GM18867 (cell line): ENCODE measurements around the gene ZNF331.
"Not testable (repeated sequence)": the region's sequence is repeated elsewhere in the genome, so short reads cannot be mapped to it uniquely, and the experiment has no call there.

Source experiments
- ATAC-seq: cut with Tn5 transposase; IDR thresholded peaks from one replicate; pipeline ENCODE4 v1.9.1; 2021; ENCODE audit warnings: mild to moderate bottlenecking, moderate library complexity; ENCODE audit not compliant: unreplicated experiment

ZNF331 gene

GRCh38 chr19:53537521-53538377 is at the start of gene ZNF331:
ZNF331 (plus strand) TSS chr19:53538145; CDS start chr19:53569377, 31,232 bp downstream.
- ATAC-seq, result peak; percentile 66

- ATAC-seq, result no peak
Measured at GRCh38 chr19:53492153-53492552, 45.8 kb upstream of the ZNF331 start.

GRCh38 chr19:53497311-53498023 is 40.5 kb upstream of the ZNF331 start:
- not testable (repeated sequence) for ATAC-seq

DNA sequence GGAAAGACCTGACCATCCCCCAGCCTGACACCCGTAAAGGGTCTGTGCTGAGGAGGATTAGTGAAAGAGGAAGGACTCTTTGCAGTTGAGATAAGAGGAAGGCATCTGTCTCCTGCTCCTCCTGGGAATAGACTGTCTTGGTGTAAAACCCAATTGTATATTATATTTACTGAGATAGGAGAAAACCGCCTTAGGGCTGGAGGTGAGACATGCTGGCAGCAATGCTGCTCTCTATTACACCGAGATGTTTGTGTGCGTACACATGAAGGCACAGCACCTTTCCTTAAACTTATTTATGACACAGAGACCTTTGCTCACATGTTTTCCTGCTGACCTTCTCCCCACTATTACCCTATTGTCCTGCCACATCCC is 39.9 kb upstream of the ZNF331 start:
- ATAC-seq, result not testable (repeated sequence)

DNA sequence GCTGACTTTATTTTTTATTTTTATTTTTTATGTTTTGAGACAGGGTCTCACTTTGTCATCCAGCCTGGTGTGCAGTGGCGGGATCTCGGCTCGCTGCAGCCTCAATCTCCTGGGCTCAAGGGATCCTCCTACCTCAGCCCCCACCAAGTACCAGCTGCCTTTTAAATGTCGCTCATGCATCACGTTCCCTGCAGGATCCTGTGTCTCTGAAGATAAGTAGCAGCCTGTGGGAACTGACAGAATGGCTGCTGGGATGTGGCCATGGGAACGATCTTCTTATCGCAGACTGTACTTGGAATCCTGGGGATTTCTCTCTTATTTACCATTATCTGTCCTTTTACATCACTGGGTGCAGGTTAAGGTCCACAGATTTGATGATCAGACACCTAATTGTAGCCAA is 34.8 kb upstream of the ZNF331 start:
- ATAC-seq, result not testable (repeated sequence)

DNA sequence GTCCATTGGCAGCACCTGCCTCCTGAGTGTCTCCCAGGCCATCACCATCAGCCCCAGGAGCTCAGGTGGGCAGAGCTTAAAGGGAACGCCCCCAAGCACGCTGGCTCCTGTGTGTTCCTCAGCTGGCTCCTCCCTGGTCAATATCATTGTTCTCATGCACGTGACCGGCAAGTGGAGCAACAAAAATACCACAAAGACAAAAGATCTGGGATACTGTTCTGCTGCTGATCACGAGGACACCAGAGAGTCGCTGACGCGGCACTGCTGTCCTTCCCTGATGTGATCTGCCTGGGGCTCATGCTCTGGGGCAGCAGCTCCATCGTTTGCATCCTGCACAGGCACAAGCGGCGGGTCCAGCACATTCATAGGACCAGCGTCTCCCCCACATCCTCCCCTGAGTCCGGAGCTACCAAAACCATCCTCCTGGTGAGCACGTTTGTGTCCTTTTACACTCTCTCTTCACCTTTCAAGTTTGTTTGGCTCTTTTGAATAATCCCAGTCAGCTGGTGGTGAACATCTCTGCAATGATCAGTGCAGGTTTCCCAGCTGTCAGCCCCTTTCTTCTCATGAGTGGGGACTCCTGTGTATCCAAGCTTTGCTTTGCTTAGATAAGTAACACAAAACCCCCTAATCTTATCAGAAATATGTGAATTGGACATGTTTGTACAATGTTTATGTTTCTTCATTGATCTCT is 34.1 kb upstream of the ZNF331 start:
- not testable (repeated sequence) for ATAC-seq

- ATAC-seq, result not testable (repeated sequence)
Measured at GRCh38 chr19:53504365-53504703, 33.6 kb upstream of the ZNF331 start.

- ATAC-seq, result no peak
Measured at GRCh38 chr19:53504885-53505284, 33.1 kb upstream of the ZNF331 start.

- ATAC-seq, result no peak
Measured at GRCh38 chr19:53506728-53507127, 31.2 kb upstream of the ZNF331 start.

DNA sequence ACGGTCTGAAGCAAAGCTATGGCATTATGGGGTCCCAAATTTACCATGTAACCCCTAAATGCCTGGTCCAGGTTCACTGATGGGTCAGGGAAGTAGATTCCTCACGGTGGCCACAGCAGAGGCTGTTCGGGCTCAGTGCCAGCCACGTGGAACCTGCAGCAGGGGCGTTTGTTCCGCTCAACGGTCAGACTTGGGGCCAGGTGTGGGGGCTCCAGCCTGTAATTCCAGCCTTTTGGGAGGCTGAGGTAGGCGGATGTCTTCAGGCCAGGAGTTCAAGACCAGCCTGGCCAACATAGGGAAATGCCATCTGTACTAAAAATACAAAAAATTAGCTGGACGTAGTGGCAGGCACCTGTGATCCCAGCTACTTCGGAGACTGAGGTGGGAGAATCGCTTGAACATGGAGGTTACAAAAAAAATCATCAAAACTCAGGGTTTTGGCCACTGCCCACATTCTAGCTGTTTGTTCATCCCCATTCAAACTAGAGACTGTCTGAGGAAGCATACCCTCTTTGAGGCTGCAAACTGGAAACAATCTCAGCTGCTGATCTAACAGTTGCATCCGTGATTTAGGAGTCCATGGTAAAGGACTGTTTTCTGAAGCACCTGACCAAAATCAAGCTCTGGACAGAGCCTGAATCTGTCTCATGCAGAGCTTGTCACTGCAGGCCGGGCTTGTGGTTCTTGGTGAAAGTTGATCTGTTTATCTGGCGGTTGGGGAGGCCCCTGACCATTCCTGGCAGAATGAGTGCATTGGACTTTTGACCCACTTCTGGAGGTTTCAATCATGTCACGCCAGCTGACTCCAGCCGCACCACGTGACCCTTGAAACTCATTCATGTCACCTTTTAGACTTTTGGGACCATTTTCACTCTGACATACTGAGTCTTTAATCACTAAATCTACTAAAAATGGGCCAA is 30.2 kb upstream of the ZNF331 start:
- no peak for ATAC-seq

- no peak for ATAC-seq
Measured at GRCh38 chr19:53509443-53509842, 28.5 kb upstream of the ZNF331 start.

- no peak for ATAC-seq
Measured at GRCh38 chr19:53509845-53510244, 28.1 kb upstream of the ZNF331 start.

DNA sequence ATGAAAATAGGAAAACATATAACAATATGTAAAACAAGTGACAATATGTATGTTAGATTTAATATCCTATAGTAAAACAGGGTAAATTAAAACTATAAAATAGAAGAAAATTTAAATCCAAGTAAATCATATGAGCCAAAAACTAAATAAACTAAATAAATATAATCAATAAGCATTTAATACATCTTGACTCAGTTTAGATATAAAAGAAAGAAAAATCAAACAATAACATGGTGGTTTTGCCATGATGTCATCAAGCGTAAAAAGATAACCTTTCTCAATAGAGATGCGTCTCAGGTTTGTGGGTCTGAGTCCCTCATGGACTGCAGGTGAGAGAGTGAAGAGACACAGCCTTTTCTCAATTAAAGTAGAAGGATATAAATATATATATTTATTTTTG is 26.6 kb upstream of the ZNF331 start:
- no peak for ATAC-seq

DNA sequence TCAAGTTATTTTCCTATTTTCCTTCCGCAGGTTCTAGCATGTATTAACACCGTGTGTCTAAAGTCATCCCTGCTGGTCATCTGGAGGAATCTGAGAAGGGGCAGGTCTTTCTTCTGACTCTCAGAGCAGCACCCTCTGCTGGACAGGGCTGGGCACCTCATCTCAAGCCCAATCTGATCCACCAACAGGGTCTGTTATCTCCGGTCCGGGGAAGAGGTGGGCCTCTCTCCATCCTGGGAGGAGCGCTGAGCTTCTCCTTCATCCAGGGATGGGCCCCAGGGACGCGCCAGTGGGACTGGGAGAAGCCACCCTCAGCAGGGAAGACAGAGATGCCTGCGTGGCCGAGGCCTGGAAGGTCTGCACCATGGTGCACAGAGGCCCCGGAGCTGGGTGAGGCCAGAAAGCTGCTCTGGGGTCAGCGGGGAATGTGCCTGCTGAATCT is 26.0 kb upstream of the ZNF331 start:
- no peak for ATAC-seq

DNA sequence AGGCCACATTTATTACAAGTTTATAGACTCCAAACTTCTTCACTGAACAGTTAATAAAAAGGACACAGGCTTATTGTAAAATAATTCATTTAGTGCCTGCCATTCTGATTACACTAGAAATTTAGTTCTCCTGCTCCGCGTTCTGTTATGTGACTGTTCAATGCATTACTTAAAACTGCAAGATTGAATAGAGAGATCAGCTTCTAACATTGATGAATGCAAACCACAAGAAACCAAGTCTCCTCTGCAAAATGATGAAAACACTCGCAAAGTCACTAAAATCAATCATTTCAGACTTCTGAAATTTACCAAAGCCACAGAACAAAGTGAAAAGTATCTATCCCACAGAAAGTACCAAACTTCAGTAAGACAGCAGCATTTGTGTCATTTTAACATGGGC is 22.9 kb upstream of the ZNF331 start:
- ATAC-seq, result not testable (repeated sequence)

DNA sequence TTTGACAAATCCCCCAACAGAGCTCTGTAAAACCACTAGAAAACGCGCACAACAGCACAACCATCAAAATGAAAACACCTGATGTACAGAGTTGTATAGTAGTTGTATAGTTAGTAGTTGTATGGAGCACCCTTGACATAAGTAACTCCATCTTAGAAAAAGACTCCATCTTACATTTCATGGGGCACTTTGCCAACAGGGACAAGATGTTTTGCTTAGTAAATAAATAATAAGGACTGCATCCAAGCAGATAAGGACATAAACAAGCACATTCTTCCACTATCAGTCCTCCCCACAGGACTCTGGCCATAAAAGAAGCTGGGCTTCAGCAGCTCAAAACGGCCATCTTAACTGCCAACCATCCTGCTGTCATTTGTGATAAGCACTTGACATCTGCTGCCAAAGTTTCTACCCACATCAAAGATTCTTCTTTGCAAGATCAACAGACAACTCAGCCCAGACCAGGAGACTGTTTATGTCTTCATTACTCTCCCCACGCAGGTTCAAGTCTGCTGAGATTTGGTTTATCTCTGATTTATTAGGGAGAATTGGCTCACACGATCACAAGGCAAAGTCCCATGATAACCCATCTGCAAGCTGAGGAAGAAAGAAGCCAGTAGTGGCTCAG is 20.7 kb upstream of the ZNF331 start:
- ATAC-seq, result no peak

- ATAC-seq, result no peak
Measured at GRCh38 chr19:53518121-53518520, 19.8 kb upstream of the ZNF331 start.

GRCh38 chr19:53518716-53519115 is 19.2 kb upstream of the ZNF331 start:
- ATAC-seq, result no peak

- no peak for ATAC-seq
Measured at GRCh38 chr19:53519446-53519845, 18.5 kb upstream of the ZNF331 start.

DNA sequence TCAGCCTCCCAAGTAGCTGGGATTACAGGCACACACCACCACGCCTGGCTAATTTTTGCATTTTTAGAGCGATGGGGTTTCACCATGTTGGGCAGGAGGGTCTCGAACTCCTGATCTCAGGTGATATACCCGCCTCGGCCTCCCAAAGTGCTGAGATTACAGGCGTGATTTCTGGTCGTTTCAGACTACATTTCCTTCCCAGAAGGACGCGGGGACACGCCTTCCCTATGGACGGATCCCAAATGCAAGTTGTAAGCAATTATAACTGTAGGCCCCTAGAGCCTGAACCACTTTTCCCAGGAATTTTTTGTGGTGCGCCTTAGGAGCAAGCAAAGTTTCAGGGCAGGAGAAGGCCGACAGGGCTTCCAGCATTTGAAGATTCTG is 17.8 kb upstream of the ZNF331 start:
- ATAC-seq, result no peak
